GM10847 (cell line): ENCODE results near the gene STAT6.

Experiments used
- POLR2A ChIP-seq: IDR thresholded peaks from 2 replicates; pipeline ENCODE4 v1.6.1; 2011; ENCODE audit not compliant: insufficient read length; ENCODE audit errors: extremely low read depth

STAT6 gene

DNA sequence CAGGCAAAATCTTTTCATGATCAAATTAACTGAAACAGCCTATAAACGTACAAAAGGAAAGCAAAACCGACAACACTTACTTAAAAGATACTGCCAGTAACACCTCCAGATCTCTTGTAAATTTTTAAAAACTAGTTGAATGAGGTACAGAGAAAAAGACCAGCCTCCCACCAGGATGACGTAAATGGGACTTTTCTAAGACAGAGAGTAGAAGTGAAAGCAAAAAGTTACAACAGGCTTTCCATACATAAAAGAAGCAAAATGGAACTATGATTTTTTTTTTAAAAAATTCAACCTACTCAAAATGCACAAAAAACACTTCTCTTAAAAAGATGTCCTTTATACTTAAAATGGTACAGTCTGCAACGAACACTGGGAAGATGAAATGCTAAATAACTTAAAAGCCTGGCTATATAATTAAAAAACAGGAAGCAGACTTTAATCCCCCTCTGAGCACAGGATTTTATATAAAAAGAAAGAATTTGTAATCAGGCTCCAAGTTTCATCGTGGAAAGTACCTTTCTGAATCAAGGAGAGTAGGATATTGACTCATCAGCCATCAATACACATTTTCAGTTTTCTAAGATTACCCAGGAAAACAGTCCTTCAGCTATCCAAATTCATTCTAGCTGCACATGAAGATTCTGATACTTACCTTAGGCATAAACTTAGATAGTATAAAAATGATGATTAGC is 47.0 kb downstream of the STAT6 start:
- TF ChIP-seq POLR2A: no peak

DNA sequence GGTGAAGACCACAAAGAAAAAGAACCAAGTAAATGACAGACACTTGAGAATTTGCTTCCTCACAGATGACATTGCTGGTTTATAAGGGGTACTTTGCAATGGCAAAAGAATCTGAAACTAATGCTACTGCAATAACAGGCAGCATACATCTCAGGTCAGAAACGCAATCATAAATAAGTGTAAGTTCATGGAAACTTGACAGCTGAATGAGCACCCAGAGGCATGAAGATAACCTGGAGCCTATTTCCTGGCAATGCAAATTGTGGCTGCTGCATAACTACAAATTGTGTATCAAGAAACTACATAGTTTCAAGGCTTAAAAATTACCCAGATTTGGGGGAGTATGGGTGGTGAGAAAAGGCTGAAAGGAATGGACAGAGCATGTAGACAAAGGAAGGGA is 52.7 kb downstream of the STAT6 start:
- TF ChIP-seq POLR2A: no peak

DNA sequence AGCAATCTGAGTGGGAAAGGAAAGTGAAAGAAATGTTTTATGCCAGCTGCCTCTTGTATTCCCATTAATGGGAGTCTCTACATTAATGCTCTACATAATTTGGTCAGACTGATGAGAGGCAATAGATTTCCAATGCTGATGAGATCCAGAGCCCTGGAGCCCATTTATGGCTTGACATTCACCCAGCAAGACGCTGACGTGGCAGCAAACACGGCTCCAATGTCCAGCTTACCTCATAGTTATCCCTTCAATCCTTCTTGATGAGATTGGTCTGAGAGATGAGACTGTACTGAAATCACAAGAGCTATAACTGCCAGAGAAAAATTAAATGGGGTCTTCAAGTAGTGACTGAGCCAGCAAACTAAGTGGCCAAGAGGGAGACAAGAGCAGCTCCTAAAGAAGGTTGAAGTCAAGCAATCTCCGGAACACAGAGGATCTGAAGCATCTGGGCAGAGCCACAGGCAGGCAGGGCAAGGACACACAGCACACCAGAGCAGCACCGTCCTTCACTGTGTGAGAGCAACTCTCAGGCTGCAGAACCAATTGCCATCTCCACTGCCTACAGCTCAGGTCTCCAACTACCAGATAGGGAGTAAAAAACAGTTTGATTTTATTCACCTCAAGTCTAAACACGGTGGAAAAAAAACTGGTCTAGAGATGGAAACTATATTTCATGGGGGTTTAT is 54.0 kb downstream of the STAT6 start:
- TF ChIP-seq POLR2A: no peak

DNA sequence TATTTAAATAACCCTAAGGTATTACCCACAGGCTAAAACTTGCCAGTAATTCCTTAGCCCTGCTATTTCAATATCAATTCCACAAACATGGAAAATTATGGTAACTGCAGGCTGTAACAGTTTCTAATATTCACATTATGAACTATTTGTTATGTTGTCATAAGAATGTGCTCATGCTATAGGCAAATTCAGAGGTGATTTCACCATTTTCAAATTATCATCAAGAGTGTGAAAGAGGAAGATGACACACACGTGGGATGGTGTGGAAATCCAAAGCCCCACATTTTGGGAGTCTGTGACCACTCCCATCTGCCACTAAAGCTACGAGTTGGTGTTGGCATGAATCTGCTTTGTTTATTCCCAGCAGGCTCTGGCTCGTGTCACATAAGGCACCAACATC is 55.3 kb downstream of the STAT6 start:
- no peak for TF ChIP-seq POLR2A

DNA sequence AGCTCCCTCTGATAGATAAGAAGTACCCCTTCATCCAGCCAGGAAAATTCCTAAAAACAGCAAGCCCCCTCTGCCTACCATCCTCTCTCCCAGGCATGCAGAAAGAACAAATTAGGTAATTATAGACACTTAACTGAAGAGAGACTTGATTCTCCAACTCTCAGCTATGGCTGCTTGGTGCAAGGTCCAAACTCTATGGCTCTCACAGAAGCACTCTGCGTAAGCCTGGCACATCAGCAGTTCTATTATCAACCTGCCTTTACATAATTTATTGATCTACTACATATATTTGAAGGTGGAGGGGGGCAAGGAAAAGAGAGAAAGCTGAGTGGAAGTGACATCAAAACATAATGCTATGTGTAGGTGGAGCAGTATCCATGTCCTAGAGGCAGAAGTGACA is 60.2 kb downstream of the STAT6 start:
- no peak for TF ChIP-seq POLR2A

DNA sequence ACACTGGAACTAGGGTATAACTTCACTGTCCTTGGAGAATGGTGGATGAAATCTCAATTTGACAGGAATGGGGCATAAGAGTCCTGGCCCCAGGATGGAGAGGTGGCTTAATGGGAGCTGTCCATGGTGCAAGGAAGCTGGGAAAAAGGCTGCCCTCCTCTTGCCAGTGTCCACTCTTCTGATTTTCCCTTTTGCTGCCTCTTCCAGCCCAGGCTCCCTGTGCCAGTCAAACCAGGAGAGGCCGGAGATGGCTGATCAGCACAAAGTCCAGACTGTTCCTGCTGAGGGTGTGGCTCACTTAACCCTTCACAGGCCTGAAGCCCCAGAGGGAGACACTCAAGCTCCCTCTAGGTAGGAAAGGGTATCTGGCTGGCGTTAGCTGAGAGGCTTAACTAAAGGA is 61.3 kb downstream of the STAT6 start, which contains the start of gene MYO1A:
Gene MYO1A (minus strand): TSS at position 240 of the 400 bp plus-strand sequence. CDS start 1,806 bp downstream, outside the sequence.
- TF ChIP-seq POLR2A: no peak

DNA sequence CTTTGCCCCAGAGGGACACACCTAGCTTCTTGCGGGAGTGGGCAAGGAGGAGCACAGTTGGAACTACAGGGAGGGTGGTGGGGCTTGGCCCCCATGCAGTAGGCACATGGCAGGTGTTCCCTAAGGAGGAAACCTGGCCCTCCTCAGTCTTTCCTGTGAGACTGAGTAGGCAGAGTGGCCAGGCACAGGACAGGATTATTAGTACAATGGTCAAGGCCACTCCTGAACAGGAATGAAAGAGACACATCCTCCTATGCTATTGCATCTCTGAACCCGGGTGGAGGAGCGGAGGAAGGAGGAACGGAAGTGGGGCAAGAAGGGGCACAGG is 62.1 kb downstream of the STAT6 start:
- no peak for TF ChIP-seq POLR2A

DNA sequence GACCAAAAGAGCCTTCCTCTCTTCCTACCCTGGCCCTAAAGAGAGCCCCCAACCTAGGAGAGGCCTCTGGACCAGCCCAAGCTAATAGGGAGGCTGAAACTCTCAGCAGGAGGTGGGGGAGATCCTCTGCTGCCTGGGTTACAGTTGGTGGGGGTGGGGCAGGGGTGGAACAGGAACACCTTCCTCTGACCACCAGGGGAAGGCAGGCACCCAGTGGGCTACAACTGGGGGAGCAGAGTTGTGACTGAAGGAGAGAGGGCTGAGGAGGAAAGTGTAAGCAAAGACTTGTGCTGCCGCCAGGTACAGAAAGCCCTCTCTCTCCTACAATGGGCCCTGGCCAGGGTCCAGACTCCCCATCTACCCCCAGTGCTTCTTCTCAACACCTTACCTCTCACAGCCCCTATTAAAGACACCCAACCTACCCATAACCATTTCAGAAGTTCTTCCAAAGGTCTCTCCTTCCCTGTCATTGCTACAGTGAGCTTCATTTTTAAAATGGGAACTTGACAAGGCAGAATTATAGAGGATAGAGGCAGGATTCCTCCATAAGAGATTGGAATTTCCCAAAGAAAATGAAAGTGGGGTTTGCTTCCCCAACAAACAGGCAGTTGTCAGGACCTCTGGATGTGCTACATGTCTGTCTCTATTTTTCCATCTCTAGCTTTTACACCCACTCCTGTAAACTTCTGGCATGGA is 62.6 kb downstream of the STAT6 start:
- no peak for TF ChIP-seq POLR2A

DNA sequence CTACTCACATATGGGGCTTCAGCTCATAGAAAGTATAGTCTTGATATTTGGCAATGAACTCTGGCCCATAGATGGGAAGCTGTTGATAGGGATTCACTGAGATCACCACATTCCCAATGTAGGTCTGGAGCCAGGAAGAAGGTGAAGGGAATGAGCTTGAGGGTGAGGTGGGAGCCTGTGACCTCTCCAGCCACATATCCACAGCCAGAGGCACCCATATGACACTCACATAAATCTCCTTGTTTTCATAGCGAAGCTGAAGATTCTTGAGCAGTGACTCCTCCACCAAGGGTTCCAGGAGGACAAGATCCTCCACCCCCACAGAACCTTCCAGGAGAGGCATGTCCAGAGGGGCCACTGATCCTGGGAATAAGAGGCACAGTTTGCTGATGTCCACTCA is 63.2 kb downstream of the STAT6 start:
- no peak for TF ChIP-seq POLR2A

DNA sequence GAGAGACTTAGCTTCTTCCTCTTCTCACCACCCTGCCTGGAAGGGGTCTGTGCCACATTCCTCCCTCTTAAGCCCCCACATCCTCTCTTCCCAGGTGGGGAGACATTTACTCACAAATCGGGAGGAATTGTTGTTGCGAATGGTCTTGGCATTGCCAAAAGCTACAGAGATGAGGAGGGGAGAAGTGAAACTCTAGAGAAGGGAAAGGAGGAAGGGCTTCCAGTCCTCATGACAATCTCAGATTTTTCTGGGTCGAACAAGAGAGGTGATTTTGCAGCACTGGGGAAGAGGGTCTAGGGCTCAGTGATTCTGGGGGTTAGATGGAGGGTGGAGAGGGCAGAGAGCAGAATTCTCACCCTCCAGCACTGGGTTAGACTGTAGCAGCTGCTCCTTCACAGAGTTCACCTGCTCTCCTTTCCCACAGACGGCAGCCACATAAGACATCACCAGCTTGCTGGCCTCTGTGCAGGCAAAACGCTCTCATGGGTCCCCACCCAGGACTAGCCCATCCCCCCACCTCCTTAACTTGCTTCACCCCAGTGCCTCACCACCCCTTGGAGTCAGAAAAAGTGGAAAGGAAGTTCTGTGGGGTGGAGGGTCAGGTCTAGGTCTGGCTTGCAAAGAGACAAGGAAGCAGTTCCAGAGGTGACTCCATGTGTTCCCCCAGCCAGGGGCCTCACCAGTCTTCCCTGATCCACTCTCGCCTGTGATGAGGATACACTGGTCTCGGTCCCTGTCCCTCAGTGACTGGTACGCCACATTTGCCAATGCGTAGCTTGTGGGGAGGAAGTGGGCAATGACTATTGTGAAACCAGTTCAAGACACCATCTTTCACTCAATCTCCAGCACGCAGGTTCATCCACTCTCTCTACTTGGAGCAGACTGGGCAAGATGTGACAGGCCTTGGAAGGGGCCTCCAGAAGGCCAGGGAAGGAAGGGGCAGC is 63.9 kb downstream of the STAT6 start:
- TF ChIP-seq POLR2A: no peak

DNA sequence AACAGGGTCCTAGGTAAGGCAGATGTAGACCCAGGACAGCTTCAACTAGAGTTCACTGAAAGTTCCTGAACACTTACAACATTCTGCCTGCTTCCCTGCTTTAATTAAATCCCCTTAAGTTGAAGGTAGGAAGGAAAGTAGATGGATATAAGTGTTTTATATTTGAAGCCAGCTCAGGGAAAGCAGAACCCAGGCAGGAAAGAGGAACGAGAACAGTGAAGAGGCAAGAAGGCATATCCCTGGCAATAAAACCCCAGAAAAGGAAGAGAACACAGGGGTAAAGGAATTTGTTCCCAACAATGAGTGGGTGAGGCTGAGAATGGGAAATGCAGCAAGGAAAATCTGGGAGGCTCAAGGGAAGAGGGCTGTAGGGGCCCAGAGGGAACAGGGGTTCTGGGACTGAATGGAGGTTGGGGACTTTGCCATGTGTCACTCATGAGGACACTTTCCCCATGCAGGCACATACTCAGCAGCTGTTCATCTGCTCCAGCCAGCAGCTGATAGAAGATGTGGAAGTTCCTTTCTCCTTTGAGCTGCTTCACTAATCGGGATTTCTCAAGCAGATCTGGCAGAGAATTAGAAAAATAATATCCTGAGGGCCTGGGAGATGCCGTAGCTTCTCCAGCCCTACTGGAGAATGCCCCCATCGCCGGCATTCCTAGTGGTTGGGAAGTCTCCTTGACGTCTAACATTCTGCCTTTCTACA is 64.9 kb downstream of the STAT6 start:
- no peak for TF ChIP-seq POLR2A
